ENCODE data around the gene STRC.
"Not testable (repeated sequence)": the region's sequence is repeated elsewhere in the genome, so short reads cannot be mapped to it uniquely, and the experiment has no call there.

STRC gene

DNA sequence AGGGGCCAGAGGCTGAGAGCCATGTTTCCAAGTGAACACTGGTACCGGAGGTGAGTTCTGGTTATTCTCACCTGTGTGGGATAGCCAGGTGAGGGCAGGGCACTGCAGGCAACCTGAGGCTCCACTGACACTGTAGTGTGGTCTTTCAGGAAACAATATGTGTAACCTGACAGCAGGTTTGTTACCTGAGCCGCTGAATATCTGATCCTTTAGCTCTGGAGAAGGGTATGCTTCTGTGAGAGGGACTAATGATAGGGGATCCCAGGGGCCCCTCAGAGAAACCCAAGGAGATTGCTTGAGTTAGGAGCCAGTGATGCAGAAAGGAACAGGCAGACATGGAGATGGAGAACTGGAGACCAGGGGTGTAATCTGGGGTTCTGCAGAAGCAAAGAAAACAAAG is at the start of gene STRC:
TSS of gene STRC (minus strand) at position 101 of the 400 bp plus-strand sequence. CDS start at position 23, 78 bp downstream.
- DNase-seq = not testable (repeated sequence)

DNA sequence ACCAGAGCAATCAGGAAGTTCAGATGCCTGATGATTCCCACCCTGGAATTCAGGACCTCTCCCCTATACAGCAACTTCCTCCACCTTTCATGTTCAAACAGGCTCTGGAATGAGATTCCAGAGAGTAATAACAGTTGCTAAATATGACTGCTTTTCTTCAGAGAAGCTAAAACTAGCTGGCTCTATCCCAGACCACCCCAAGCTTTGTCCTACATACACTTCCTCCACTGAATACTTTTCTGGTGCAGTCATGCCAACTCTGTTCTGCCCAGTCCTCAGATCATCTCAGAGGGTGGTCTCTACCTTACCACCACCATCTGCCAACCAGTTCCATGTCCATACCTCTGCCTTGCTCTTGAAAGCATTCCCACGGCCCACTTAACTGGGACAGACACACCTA is 47.6 kb upstream of the STRC start:
- DNase-seq = not testable (repeated sequence)

DNA sequence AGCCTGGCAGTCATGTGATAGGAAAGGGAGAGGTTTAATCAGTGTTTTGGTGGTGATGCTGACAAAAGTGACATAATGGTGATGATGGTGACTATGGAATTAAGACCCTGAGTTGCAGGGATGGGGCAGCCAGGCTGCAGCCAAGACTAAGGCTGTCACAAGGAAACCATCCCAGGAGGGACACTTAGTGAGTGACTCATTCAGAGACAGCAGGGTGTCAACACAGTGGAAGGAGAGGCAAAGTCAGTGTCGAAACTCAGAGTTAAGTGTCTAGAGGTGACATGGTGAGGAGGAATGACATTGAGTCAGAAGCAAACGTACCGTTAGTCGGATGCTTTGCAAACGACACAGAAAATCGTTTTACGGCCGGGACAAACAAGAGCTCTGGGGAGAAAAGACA is 44.7 kb upstream of the STRC start:
- DNase-seq = not testable (repeated sequence)

DNA sequence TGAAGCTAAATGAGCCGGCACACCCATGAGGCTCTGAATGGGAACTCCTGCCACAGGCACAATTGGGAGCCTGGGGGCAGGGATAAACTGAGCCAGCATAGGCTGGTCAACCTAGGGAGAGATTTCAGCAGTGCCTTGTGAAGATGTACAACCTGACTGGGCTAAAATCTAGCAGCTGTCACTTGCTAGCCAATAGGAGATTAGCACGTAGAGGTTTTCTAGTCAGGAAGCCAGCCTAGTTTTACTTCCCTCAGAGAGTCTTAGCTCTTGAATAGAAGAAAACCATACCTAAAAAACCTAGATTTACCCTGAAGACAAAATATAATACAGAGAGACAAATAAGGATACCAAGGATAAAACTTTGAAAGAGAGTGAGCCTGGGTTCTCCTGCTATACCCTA is 43.7 kb upstream of the STRC start:
- DNase-seq = not testable (repeated sequence)

DNA sequence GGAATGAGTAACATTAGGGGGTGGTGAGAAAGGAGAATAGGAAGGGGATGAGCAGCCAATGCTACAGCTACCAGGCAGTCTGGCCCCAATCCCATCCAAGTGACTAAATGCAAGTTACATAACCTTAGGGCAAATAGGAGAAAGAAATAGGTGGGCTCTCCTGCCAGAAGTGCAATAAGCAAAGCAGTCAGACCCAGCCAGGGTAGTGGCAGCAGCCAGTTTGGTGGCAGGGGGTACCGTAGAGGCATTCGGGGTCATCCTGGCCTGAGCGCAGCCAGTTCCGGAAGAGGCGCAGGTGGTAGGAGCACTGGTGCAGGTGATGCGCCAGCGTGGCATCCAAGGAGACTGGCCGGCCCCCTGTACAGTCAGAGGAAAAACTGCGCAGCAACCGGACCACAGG is 41.1 kb upstream of the STRC start:
- DNase-seq = not testable (repeated sequence)

DNA sequence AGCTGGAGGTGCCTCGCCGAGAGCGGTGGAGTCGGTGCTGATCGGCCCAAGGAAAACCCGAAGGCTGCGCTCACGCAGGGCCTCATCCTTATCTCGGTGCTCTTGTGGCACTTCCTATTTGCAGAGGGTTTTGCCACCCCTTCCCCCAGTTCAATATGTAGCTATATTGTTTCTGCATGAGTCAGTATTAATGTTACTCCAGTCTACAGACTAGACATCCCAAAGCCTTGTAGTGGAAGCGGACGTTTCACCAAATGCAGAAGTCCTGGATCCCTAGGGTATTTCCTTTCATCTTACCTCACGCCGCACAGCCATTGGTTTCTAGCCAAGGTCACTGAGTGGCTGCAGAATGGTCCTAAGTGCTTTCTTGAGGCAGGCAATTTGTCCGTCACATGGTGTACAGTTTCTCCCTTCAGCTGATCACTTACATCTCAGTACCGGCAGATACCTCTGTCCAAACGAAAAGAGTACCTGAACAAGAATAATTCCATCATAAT is 30.9 kb upstream of the STRC start:
- DNase-seq = not testable (repeated sequence)

DNA sequence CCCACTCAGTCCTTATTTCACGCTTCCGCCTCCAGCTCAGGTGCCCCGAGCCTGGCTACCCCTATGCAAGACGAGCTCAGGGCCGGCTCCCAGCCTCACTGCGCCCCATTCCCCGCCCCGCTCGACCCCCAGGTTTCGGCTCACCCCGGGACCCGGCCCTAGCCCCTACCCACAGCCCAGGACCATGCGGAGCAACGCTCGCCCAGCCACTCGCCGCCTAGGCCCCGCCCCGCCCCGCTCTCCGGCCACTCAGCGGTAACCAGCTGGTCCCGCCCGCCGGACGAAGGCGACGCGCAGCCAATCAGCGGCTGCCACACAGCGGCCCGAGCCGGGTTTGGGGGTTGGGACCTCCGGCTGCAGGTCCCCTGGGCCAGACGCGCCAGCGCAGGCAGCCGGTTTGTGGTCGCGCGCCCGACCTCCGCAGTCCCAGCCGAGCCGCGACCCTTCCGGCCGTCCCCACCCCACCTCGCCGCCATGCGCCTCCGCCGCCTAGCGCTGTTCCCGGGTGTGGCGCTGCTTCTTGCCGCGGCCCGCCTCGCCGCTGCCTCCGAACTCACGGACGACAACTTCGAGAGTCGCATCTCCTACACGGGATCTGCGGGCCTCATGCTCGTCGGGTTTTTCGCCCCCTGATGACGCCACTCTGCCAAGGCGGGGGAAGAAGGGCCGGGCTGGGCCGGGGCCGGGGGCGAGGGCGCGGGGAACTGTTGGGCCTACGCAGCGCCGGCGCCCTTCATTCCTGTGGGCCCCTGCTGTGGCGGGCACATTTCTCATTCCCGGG is 30.2 kb upstream of the STRC start, which contains the start of gene CATSPER2:
TSS of gene CATSPER2 (minus strand) at position 196 of the 781 bp plus-strand sequence. CDS start 783 bp downstream, outside the sequence.
- DNase-seq = no peak

DNA sequence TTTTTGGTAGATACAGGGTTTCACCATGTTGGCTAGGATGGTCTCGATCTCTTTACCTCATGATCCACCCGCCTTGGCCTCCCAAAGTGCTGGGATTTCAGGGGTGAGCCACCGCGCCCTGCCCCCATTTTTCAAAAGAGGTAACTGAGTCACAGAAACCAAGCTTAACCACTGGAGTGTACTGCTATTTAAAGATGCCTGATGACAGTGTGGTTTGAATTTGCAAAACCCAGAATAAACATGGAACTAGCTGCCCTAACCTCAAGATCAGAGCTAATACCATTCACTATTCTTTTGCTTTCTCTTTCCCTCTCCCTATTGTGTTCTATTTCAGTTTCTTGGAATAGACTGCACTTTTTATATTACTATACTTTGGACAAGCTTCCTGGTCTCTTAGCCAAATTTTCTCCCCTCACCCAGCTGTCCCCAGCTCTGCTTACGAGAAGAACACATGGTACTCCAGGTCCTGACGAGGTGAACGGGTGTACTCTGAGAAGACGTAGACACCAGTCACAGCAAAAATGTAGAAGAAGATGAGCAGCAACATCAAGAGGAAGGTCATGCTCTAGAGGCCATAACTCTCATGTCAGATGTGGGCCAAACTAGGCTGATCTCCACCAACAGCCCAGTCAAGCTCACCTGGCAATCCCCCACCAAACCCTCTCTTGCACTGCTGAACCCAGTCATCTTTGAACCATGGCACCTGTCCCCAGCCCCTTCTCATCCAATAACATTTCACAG is 20.0 kb upstream of the STRC start:
- not testable (repeated sequence) for DNase-seq

DNA sequence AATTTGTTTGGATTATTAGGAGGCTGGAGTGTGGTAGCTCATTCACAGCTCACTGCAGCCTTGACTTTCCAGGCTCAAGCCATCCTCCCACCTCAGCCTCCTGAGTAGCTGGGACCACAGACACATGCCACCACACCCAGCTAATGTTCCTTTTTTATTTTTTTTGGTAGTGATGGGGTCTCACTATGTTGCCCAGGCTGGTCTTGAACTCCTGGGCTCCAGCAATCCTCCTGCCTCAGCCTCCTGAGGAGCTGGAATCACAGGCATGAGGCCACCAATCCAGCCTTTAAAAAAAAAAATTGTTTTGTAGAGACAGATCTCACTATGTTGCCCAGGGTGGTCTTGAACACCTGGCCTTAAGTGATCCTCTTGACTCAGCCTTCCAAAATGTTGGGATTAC is 8.3 kb upstream of the STRC start:
- DNase-seq = not testable (repeated sequence)

DNA sequence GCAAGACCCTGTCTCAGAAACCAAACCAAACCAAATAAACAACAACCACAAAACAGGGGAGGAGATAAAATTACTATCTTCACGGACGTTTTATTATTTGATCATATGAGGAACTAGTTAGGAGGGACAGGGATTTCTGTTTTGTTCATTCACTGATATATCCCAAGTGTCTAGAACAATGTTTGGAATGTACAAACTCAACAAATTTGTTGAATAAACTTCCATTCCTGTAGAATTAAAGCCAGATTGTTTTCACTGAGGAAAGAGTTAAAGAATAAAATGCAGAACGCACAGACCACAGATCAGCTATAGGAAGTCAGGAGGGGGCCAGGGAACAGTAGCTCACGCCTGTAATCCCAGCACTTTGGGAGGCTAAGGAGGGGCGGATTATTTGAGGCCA is 6.5 kb upstream of the STRC start:
- no peak for DNase-seq

DNA sequence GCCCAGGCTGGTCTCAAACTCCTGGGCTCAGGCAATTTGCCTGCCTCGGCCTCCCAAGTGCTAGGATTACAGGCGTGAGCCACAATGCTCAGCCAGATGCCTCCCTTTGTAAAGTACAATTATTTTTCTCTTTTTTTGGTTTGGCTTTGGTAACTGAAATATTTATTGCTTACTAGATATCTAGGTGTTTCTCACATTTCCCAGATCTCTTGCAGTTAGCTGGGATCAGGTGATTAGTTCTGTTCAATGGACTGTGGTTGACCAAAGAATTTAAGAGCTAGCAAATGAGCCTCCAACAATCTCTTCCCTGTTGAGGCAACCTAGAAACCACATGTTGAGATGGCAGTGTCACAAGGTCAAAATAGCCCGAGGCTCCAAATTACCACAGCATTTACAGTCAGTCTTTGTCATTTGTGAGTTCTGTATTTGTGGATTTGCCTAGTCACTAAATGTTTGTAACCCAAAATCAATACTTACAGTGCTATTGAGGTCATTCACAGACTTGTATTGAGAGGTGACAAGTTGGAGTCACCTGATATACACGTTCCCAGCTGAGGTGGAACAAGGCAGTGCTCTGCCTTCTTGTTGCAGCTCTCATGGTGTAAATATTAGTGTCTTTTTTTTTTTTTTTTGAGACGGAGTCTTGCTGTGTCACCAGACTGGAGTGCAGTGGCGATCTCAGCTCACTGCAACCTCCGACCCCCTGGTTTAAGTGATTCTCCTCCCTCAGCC is 3.6 kb upstream of the STRC start:
- DNase-seq = not testable (repeated sequence)

DNA sequence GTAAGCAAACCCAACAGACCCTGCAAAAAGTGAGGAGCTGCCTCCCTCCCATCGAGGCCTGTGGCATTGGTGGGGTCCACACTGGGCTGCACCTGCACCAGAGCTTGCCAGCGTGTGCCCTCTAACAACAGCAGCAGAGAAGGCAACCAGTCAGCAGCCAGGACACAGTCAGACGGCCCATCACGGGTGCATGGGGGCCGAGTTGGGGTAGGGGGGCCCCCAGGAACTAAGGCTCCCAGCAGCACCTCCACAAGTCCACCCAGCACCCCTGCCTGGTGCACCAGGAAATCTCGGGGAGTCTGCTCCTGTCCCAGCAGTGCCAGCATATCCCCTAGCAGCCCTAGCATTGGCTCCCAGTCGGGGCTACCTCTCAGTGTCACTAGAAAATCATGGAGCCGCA is 850 bp downstream of the STRC start:
- DNase-seq = not testable (repeated sequence)

DNA sequence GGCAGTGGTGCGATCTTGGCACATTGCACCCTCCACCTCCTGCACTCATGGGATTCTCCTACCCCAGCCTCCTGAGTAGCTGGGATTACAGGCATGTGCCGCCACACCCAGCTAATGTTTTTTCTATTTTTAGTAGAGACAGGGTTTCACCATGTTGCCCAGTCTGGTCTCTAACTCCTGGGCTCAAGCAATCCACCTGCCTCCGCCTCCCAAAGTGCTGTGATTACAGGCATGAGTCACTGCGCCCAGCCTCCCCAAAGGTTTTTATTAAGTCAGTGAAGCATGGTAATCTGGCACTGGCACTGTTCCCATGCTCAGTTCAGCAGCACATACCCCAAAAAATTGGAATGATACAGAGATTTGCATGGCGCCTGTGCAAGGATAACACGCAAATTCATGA is 16.4 kb downstream of the STRC start:
- not testable (repeated sequence) for DNase-seq

DNA sequence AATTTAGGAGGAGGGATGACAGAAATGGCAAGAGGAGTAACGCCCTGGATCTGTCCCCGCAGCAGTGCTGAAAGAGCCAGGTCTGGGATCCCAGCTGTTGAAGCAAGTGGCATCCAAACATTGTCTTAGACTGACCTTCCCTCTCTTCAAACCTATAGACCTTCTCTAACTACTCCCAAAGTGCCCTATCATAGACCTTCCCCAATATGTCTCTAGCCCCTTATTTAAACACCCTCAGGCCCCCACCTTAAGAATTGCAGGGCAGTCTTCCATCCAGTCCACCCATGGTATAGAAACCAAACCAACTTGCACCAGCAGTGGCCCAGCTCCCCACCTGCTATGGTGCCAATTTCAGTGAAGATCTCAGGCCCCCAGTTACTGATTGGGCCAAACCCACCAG is 18.4 kb downstream of the STRC start:
- DNase-seq = not testable (repeated sequence)

DNA sequence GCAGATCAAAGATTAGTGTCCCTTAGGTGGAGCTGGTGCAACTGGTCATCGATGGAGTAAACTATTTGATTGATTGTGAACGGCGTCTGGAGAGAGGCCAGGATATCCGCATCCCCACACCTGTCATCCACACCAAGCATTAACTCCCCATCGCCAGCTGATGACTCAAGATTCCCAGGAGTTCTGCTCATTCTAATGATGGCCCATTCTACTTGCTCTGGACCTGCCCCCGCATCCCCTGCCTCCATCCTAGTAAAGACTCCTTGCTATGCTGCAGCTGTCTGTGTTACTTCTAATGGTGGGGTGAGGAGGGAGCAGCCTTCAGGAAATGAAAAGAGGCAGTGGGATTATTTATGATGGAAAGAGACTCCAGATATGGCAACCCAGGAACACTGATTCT is 19.5 kb downstream of the STRC start:
- DNase-seq = not testable (repeated sequence)

DNA sequence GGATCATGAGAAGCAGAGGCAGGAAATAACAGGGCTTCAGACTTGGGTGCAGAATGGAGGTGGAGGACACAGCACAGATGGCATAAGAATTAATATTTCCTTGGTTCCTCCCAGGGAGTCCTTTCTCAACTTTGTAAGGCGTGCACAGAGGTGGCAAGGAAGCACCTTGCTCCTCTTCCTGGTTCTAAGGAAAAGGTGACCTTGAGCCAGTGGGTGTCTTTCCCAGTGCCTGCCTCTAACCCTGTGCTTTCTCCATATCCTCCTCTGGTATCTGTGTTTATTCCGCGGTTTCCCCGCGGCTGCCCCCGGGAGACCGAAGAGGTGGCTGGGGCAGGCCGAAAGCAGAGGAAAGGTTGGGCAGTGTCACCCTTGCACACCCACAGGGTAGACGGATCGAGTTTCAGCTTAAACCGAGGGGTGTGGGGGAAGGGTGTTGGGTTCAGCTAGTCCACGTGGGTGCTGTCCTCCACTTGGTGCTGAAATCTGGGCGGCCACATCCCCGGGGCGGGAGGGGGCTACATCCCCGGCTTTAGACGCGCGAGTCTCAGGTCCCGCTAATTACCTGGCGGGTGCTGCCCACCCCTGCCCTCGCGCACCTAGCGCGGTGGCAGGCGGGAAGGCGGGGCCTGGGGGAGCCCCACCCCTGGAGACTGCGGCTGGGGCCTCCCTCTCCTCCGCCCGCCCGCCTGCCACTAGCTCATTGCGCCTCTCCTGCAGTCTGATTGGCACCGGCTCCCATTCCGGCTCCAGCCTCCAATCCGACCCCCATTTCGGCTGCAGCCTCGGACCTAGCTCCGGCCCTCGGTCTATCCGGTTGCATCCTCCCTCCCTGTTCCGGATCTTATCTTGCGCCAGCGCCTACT is 25.0 kb downstream of the STRC start, which contains the start of gene CKMT1B:
TSS of gene CKMT1B (plus strand) at position 700 of the 863 bp plus-strand sequence. CDS start 192 bp downstream, outside the sequence.
- not testable (repeated sequence) for DNase-seq

DNA sequence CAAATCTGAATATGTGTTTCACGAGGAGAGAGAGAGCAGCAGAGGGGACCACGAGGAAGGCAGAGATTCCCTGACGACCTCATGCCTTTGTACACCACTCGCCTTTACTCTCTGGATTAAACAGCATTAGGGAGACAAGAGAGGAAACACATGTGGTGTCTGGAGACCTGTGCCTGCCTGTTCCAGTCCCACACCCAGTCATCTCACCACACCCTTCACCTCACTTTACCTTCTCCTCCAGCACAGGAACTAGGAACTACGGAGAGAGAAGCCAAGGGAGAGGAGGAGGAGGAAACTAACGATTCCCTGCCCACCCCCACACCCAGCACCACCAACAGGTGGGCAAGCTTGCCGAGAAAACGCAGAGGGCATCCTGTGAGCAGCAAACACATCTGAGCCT is 25.8 kb downstream of the STRC start:
- not testable (repeated sequence) for DNase-seq

DNA sequence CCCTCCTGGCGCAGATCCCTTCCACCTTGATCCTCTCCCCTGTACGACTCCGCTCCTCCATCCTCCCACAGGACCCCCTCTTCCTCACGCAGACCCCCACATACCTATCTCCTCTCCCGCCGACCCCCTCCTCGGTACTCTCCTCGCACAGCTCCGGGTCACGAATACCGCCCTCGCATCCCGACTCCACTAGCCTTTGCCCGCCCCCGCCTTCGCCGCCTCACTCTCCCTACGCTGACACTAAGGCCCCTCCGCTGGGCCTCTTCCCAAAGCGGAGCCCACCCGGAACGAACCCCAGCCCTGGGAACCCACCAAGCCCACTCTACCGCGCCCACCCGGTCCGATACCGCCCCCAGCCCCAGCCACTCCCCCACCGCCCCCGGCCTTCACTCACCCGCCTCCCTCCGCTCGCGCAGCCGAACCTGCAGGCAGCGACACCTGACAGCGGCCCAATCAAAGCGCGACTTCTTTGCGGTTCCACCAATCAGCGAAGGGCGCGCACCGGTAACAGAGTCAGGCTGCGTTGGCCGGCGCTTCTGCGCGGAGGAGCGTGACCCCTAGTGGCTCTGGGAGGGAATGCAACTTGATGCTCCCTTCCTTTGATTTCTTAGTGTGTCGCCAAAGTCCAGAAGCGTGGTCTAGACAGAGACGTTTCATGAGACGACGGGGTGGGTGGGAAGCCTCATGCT is 28.7 kb downstream of the STRC start, which contains the start of gene PPIP5K1:
TSS of gene PPIP5K1 (minus strand) at position 431 of the 689 bp plus-strand sequence. CDS start 5,704 bp downstream, outside the sequence.
- DNase-seq = not testable (repeated sequence)

DNA sequence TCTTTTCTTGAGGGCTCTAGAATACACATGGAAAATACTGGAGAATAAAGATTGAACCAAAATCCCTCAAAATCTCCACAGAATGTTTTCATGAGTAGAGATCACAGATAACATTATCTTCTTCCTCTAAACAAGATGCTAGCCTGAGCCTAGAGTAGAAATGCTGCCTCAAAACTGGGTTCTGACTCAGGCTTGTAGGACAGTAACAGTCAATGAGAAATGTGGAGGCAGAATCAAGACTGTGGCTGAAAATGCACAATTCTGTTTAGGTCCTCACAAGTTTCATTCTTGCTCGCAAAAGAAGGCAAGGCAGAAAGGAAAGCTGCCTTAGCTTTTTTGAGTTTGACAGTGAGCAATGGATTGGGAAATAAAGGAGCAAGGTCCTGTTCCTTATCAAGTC is 44.0 kb downstream of the STRC start:
- DNase-seq = not testable (repeated sequence)

DNA sequence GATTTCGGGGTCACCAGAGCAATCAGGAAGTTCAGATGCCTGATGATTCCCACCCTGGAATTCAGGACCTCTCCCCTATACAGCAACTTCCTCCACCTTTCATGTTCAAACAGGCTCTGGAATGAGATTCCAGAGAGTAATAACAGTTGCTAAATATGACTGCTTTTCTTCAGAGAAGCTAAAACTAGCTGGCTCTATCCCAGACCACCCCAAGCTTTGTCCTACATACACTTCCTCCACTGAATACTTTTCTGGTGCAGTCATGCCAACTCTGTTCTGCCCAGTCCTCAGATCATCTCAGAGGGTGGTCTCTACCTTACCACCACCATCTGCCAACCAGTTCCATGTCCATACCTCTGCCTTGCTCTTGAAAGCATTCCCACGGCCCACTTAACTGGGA is 52.0 kb downstream of the STRC start:
- DNase-seq = not testable (repeated sequence)

DNA sequence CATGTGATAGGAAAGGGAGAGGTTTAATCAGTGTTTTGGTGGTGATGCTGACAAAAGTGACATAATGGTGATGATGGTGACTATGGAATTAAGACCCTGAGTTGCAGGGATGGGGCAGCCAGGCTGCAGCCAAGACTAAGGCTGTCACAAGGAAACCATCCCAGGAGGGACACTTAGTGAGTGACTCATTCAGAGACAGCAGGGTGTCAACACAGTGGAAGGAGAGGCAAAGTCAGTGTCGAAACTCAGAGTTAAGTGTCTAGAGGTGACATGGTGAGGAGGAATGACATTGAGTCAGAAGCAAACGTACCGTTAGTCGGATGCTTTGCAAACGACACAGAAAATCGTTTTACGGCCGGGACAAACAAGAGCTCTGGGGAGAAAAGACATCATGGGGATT is 54.8 kb downstream of the STRC start:
- DNase-seq = not testable (repeated sequence)

Data from CD4-positive, alpha-beta T cell treated with Interleukin-12 subunit alpha and Interleukin-12 subunit beta, for 1 hour (primary cell).